MG63 (cell line): Measurements from ENCODE around the gene TRMO. TPM values are rescaled to one million over a fixed set of nuclear protein-coding genes. Genes with fewer than 3 reads are reported as not detected.

Source experiments
- DNase-seq: peaks from one replicate; pipeline ENCODE4 v3.0.0-alpha.2; 2020
- H3K27me3 ChIP-seq: fragments of 250-450 bp; sonication (Bioruptor Pico); 2 replicates; pipeline ENCODE4 v1.5.1; 2020; ENCODE audit warnings: mild to moderate bottlenecking, moderate library complexity
- H3K36me3 ChIP-seq: fragments of 250-450 bp; sonication (Bioruptor Pico); 2 replicates; pipeline ENCODE4 v1.5.1; 2020; ENCODE audit warnings: mild to moderate bottlenecking, moderate library complexity
- H3K4me3 ChIP-seq: fragments of 250-450 bp; sonication (Bioruptor Pico); 2 replicates; pipeline ENCODE4 v1.5.1; 2020; ENCODE audit warnings: mild to moderate bottlenecking, moderate library complexity
- H3K9me3 ChIP-seq: fragments of 250-450 bp; sonication (Bioruptor Pico); 2 replicates; pipeline ENCODE4 v1.5.1; 2020; ENCODE audit warnings: mild to moderate bottlenecking, moderate library complexity
- total RNA-seq: library from RNA; depleted of rRNA; stranded (reverse); fragments of >200 nt; shearing (Covaris generic); gene quantifications from 2 replicates; pipeline ENCODE4 v1.2.3, GENCODE V29; 2014; ENCODE audit warnings: low replicate concordance; rRNA removed

Gene TRMO
- total RNA-seq, 1 experiment from 2014 or later, result 16.1 TPM

DNA sequence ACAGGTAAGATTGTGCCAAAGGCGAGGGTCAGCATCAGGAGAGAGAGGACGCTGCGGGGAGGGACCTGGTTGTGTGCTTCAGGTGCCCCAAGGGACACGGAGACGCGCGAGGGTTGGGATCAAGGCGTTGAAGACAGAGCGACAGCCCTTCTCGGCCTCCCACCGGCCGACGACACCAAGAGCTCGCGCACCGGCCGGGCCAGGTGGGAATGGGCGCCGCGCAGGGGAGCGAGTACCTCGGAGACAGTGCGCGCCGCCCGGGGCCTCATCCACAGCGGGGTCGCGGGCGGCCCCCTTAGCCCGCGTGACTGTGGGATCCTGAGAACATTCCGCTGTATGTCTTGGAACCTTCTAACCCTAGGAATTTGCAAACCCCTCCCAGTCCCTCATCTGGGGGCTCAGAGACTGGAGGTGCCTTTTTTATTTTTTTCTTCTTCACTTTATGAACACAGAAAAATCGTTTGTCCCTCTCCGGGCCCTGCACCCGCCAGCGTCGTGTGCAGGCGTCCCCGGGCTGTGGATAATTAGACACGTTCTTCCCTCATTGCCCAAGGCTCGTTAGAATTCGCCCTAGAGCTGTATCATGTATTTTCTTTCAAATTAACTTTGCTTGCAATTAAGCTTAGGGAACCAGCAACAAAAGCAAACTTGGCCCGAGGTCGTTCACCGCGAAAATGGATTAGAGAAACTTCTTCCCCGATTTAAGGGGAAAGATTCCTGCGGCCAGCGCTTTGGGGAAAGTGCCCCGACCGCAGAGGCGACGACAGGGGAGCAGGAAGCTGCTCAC is 64.5 kb downstream of the TRMO start:
- Histone ChIP-seq H3K4me3 (no peak overlapping the region), H3K27me3 (0 out of 2 replicates have a peak, but pooled peaks cover 2% of the 10 kb centered on the region), H3K36me3 (no peaks in the 10 kb centered on the region), H3K9me3 (no peaks in the 10 kb centered on the region)
- DNase-seq, result no peak

DNA sequence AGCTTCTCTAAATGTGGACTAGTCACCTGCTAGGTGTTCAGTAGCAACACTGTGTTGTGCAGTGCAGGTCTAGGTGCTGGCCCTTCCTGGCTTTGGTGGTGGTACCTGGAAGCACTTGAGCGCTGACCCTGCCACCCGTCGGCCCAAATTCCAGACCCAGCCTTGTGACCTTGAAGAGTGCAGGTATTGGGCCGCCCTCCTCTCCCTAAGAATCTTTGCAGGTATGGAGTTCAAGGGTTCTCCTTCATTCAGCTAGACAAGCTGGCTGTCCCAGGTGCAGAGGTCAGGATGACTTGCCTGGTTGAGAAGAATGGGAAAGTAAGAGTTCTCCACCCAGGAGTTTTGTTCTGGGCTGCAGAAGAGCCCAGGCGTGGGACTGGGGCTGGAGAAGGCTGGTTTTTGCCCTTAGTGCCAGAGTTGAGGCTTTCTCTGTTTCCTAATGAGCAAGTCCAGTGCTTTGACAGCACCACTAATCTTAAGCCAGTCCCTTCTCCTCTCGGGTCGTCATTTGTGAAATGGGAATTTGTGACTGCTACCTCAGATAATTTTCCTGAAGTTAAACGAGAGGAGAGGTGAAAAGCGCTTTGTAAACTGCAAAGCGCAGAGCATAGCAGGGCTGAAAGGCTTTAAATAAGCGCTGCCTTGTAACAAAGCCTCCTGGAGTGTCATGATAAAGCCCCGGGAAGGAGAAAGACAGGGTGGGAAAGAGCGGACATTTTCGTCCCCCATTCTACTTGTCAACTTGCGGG is 65.3 kb downstream of the TRMO start:
- Histone ChIP-seq H3K36me3 (no peaks in the 10 kb centered on the region), H3K4me3 (no peak overlapping the region), H3K27me3 (0 out of 2 replicates have a peak, but pooled peaks cover 2% of the 10 kb centered on the region), H3K9me3 (no peaks in the 10 kb centered on the region)
- DNase-seq, result no peak

DNA sequence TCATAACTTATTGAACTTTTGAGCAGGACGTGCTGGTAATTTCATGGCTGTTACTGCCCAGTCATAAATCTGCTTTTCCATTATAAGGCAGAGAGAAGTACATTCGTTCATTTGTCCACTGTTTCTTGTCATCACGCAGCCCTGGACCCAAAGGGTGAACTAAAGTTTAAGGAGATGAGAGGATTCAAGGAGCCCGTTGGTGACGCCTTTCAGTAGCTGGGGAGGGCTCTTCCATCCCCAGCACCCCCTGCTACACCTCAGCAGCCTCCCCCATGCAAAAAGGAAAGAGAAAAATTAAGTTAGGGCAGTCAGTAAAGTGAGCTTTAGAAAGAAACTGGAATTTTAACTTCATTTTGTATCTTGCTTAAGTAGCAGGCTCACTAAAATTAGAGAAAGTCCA is 66.4 kb downstream of the TRMO start:
- no peak for DNase-seq
- H3K36me3 ChIP-seq, result no peaks in the 10 kb centered on the region
- H3K9me3 ChIP-seq, result no peaks in the 10 kb centered on the region
- H3K27me3 ChIP-seq, result 0 out of 2 replicates have a peak, but pooled peaks cover 2% of the 10 kb centered on the region
- H3K4me3 ChIP-seq, result no peak overlapping the region

DNA sequence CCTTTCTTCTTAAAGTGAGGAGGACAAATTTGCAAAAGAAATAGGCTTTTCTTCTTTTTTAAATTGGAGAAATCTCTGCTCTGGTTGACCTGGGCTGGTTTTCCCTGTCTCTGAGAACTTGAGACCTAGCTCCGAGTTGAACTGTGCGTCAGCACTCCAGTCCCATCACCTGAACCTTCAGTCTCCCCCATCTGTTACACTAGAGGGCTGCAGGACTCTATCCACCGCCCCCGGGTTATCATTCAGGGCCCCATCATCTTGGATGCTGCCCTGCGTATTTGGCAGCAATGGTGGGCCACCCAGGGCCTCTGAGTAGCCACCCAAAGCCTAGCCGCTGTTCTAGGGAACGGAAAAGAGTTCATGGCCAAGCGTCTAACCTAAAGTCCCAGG is 66.8 kb downstream of the TRMO start:
- Histone ChIP-seq H3K4me3 (no peak overlapping the region), H3K36me3 (no peaks in the 10 kb centered on the region), H3K27me3 (0 out of 2 replicates have a peak, but pooled peaks cover 2% of the 10 kb centered on the region), H3K9me3 (no peaks in the 10 kb centered on the region)
- no peak for DNase-seq

DNA sequence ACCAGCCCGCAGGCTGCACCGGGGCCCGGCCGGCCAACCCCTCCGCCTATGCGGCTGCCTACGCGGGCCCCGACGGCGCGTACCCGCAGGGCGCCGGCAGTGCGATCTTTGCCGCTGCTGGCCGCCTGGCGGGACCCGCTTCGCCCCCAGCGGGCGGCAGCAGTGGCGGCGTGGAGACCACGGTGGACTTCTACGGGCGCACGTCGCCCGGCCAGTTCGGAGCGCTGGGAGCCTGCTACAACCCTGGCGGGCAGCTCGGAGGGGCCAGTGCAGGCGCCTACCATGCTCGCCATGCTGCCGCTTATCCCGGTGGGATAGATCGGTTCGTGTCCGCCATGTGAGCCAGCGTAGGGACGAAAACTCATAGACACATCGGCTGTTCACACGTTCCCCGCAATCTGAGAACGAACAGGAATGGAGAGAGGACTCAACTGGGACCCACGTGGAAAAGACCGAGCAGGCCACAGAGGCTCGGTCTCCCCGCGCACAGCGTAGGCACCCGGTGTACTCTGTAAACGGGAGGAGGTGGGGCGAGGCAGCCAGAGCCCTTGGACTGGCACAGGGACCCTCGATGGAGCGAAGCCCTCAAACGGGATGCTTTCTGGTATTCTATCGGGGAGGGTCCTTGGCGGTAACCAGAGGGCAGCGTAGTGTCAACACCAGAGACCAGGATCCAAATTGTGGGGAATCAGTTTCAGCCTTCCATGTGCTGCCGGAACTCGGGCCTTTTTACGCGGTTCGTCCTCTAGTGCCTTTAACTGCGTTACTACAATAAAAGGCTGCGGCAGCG is 67.4 kb downstream of the TRMO start:
- no peak for DNase-seq
- no peaks in the 10 kb centered on the region for H3K9me3 ChIP-seq
- H3K4me3 ChIP-seq, result no peak overlapping the region
- H3K36me3 ChIP-seq, result no peaks in the 10 kb centered on the region
- 0 out of 2 replicates have a peak, but pooled peaks cover 2% of the 10 kb centered on the region for H3K27me3 ChIP-seq

Other genes with a start within 250 kb of the TRMO start
- 4.9 and 15.5 TPM in 2 replicates for gene XPA, start 225.2 kb downstream of the TRMO start, total RNA-seq
- gene FOXE1, start 69.3 kb downstream of the TRMO start, total RNA-seq, result not detected in 2 replicates
- gene HEMGN, start 15.7 kb upstream of the TRMO start, total RNA-seq, result not detected in 2 replicates
- 5.2 and 7.0 TPM in 2 replicates for gene ANP32B, start 60.8 kb upstream of the TRMO start, total RNA-seq
- 164 and 230 TPM in 2 replicates for gene NANS, start 134.2 kb upstream of the TRMO start, total RNA-seq
- gene TRIM14, start 196.7 kb upstream of the TRMO start, total RNA-seq, result 4.2 and 10.5 TPM in 2 replicates